Measurements from ENCODE around the gene MOB2. TPM values are rescaled to one million over a fixed set of nuclear protein-coding genes. Genes with fewer than 3 reads are reported as not detected.

MOB2 gene
- total RNA-seq, 1 experiment from 2014 or later: 21.8 TPM

DNA sequence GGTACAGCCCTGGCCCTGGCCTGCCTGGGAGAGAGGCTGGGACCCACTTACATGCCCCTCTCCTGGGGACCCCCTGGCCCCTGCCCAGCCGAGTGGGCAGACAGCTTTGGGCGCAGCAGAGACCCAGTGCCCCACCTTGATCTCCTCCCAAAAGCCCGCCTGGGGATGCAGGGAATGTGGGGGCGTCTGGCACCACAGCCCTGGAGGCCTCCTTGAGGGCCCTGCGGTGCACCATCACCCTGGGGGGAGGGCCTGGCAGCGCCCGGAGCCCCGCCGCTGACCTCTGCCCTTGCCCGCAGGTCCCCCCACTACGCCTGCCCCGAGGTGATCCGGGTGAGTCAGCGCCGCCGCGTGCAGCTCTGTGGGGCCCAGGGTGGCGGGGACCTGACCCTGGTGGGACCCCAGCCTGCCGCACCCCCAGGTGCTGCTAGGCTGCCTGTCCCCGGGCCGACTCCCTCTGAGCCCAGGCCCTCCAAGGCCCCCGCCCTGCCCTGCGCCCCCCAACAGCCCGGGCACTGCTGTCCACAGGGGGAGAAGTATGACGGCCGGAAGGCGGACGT lies 43.7 kb downstream of the MOB2 start:
- intact Hi-C loops (cut with micrococcal nuclease; ENCODE audit: unreplicated experiment): no loop called here
- H3K36me3 ChIP-seq (ENCODE audit: low read depth): no peaks in the 10 kb centered on the region
- POLR2A ChIA-PET (ENCODE audit: unreplicated experiment): no interaction called here
- H3K27me3 ChIP-seq (ENCODE audit: insufficient read depth, low read depth): no peaks in the 10 kb centered on the region
- no peak overlapping the region for H3K4me2 ChIP-seq
- DNase-seq: no peak
- CTCF ChIA-PET: no interaction called here
- no peaks in the 10 kb centered on the region for H3K79me2 ChIP-seq (ENCODE audit: low read depth)
- no peak overlapping the region for H2AFZ ChIP-seq
- no peaks in the 10 kb centered on the region for H3K9me3 ChIP-seq (ENCODE audit: insufficient read depth, low read depth)
- no peaks in the 10 kb centered on the region for H4K20me1 ChIP-seq (ENCODE audit: insufficient read depth)
- no TSS peak for BruUV-seq (replicated peaks)
- H3K9me2 ChIP-seq (ENCODE audit: insufficient read depth): no peaks in the 10 kb centered on the region
- TF ChIP-seq EZH2 (IDR thresholded peaks at IDR 0.05; ENCODE audit: low read depth): no peak
- TF ChIP-seq, protein P1, sequence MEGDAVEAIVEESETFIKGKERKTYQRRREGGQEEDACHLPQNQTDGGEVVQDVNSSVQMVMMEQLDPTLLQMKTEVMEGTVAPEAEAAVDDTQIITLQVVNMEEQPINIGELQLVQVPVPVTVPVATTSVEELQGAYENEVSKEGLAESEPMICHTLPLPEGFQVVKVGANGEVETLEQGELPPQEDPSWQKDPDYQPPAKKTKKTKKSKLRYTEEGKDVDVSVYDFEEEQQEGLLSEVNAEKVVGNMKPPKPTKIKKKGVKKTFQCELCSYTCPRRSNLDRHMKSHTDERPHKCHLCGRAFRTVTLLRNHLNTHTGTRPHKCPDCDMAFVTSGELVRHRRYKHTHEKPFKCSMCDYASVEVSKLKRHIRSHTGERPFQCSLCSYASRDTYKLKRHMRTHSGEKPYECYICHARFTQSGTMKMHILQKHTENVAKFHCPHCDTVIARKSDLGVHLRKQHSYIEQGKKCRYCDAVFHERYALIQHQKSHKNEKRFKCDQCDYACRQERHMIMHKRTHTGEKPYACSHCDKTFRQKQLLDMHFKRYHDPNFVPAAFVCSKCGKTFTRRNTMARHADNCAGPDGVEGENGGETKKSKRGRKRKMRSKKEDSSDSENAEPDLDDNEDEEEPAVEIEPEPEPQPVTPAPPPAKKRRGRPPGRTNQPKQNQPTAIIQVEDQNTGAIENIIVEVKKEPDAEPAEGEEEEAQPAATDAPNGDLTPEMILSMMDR (conservative IDR thresholded peaks at IDR 0.05): no peak
- no peak overlapping the region for H3K4me3 ChIP-seq
- H3K4me1 ChIP-seq (replicated peaks; ENCODE audit: insufficient read depth): no peaks in the 10 kb centered on the region
- H3F3A ChIP-seq (ENCODE audit: insufficient read depth, low read depth): no peaks in the 10 kb centered on the region
- no peak overlapping the region for H3K27ac ChIP-seq

DNA sequence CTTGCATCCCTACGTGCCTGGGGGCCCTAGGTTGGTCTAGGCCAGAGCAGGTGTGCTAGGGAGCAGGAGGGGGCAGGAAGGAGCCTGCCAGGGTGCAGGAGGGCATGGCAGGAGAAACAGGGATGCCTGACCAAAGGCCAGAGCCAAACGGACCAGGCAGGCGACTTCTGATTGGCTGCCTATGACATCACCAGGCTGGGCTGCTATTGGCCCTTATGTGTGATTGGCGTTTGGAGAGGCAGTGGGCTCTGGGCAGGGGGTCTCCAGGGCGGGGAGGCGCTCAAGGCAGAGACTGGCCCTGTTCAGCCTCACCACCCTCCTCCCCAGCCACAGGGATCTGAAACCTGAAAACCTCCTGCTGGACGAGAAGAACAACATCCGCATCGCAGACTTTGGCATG lies 44.4 kb downstream of the MOB2 start:
- Histone ChIP-seq H3K27ac (no peak overlapping the region), H3K36me3 (ENCODE audit: low read depth) (no peaks in the 10 kb centered on the region), H3K79me2 (ENCODE audit: low read depth) (no peaks in the 10 kb centered on the region), H3K27me3 (ENCODE audit: insufficient read depth, low read depth) (no peaks in the 10 kb centered on the region), H3K9me3 (ENCODE audit: insufficient read depth, low read depth) (no peaks in the 10 kb centered on the region), H3K4me2 (no peak overlapping the region), H3K9me2 (ENCODE audit: insufficient read depth) (no peaks in the 10 kb centered on the region), H2AFZ (no peak overlapping the region), H3K4me1 (replicated peaks; ENCODE audit: insufficient read depth) (no peaks in the 10 kb centered on the region), H4K20me1 (ENCODE audit: insufficient read depth) (no peaks in the 10 kb centered on the region), H3K4me3 (no peak overlapping the region), H3F3A (ENCODE audit: insufficient read depth, low read depth) (no peaks in the 10 kb centered on the region)
- ChIA-PET CTCF (no interaction called here), POLR2A (ENCODE audit: unreplicated experiment) (no interaction called here)
- TF ChIP-seq EZH2 (IDR thresholded peaks at IDR 0.05; ENCODE audit: low read depth): no peak
- TF ChIP-seq, protein P1 (conservative IDR thresholded peaks at IDR 0.05): no peak
- intact Hi-C loops (cut with micrococcal nuclease; ENCODE audit: unreplicated experiment): no loop called here
- DNase-seq: no peak
- no TSS peak for BruUV-seq (replicated peaks)

DNA sequence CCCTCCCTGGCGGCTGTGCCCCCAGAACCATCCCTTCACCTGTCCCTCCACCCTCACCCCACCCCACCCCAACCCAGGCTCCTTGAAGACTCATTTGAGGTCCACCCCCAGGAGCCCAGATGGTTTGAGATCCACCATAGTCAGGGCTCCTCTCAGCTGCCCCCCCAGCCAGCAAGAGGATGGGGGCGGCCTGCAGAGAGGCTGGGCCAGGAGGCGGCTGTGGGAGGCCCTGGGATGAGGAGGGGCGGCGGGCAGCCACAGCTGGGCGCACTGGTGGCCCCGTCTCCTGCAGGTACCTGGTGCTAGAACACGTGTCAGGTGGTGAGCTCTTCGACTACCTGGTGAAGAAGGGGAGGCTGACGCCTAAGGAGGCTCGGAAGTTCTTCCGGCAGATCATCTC lies 46.1 kb downstream of the MOB2 start:
- no peaks in the 10 kb centered on the region for H3K27me3 ChIP-seq (ENCODE audit: insufficient read depth, low read depth)
- BruUV-seq (replicated peaks): no TSS peak
- H4K20me1 ChIP-seq (ENCODE audit: insufficient read depth): no peaks in the 10 kb centered on the region
- ChIA-PET CTCF (no interaction called here), POLR2A (ENCODE audit: unreplicated experiment) (no interaction called here)
- no peak overlapping the region for H3K4me3 ChIP-seq
- TF ChIP-seq, protein P1 (conservative IDR thresholded peaks at IDR 0.05): no peak
- no peaks in the 10 kb centered on the region for H3K4me1 ChIP-seq (replicated peaks; ENCODE audit: insufficient read depth)
- no peaks in the 10 kb centered on the region for H3K9me2 ChIP-seq (ENCODE audit: insufficient read depth)
- H3K36me3 ChIP-seq (ENCODE audit: low read depth): no peaks in the 10 kb centered on the region
- no peak for DNase-seq
- intact Hi-C loops (cut with micrococcal nuclease; ENCODE audit: unreplicated experiment): no loop called here
- no peak overlapping the region for H2AFZ ChIP-seq
- H3F3A ChIP-seq (ENCODE audit: insufficient read depth, low read depth): no peaks in the 10 kb centered on the region
- H3K4me2 ChIP-seq: no peak overlapping the region
- H3K79me2 ChIP-seq (ENCODE audit: low read depth): no peaks in the 10 kb centered on the region
- no peak overlapping the region for H3K27ac ChIP-seq
- no peaks in the 10 kb centered on the region for H3K9me3 ChIP-seq (ENCODE audit: insufficient read depth, low read depth)

Data from PC-9 (cell line).